Smooth muscle cell (in vitro differentiated cells): ENCODE measurements around the gene AGMO. TPM values are rescaled to one million over a fixed set of nuclear protein-coding genes. Genes with fewer than 3 reads are reported as not detected.

Source experiments
- DNase-seq: peaks from one replicate; lab custom pipeline; 2025; ENCODE audit not compliant: unreplicated experiment; lab: John Stamatoyannopoulos, UW
- H2AFZ ChIP-seq: fragments of 200-600 bp; sonication (generic); 2 replicates; pipeline ENCODE4 v1.6.0; 2016; ENCODE audit warnings: antibody characterized with exemption, low read depth, mild to moderate bottlenecking
- H3F3A ChIP-seq: fragments of 200-600 bp; sonication (generic); 2 replicates; pipeline ENCODE4 v1.6.0; 2017; ENCODE audit warnings: antibody characterized with exemption, low read depth
- H3K27ac ChIP-seq: fragments of 200-600 bp; sonication (generic); 2 replicates; pipeline ENCODE4 v1.5.1; 2016; ENCODE audit warnings: low read depth, mild to moderate bottlenecking
- H3K27me3 ChIP-seq: fragments of 200-600 bp; sonication (generic); 2 replicates; pipeline ENCODE4 v1.6.1; 2016; ENCODE audit warnings: low read depth, mild to moderate bottlenecking
- H3K36me3 ChIP-seq: fragments of 200-600 bp; sonication (generic); 2 replicates; pipeline ENCODE4 v1.5.1; 2016; ENCODE audit warnings: low read depth
- H3K4me1 ChIP-seq: fragments of 200-600 bp; sonication (generic); 2 replicates; pipeline ENCODE4 v1.5.1; 2016; ENCODE audit warnings: low read depth
- H3K4me2 ChIP-seq: fragments of 200-600 bp; sonication (generic); 2 replicates; pipeline ENCODE4 v1.6.0; 2016; ENCODE audit warnings: mild to moderate bottlenecking
- H3K4me3 ChIP-seq: fragments of 200-600 bp; sonication (generic); 2 replicates; pipeline ENCODE4 v1.5.1; 2016; ENCODE audit warnings: mild to moderate bottlenecking
- H3K79me2 ChIP-seq: fragments of 200-600 bp; sonication (generic); 2 replicates; pipeline ENCODE4 v1.6.0; 2016; ENCODE audit warnings: low read depth, mild to moderate bottlenecking
- H3K9ac ChIP-seq: fragments of 200-600 bp; sonication (generic); 2 replicates; pipeline ENCODE4 v1.6.0; 2016; ENCODE audit warnings: low read depth
- H3K9me3 ChIP-seq: fragments of 200-600 bp; sonication (generic); replicated peaks from 2 replicates; pipeline ENCODE4 v1.5.1; 2016; ENCODE audit warnings: low read depth
- H4K20me1 ChIP-seq: fragments of 200-600 bp; sonication (generic); 2 replicates; pipeline ENCODE4 v1.6.0; 2016; ENCODE audit warnings: low read depth
- WGBS: methylation state at CpG from one replicate; pipeline ENCODE4 v1.1.7; 2016; ENCODE audit warnings: low lambda C conversion rate; 5-methylcytosine and 5-hydroxymethylcytosine counted together
- polyA plus RNA-seq: library from polyadenylated mRNA; unstranded; fragments of >200 nt; fragmentation: Nextera tagmentation; extraction: Ambion mirVana; gene quantifications from 2 replicates; pipeline ENCODE4 v1.2.1, GENCODE V29; 2016
- total RNA-seq: library from RNA; depleted of rRNA; stranded (reverse); fragments of >200 nt; gene quantifications from 2 replicates; pipeline ENCODE4 v1.2.3, GENCODE V29; 2014
- TF ChIP-seq, protein P1 (sequence below): fragments of 200-600 bp; sonication (generic); IDR thresholded peaks from 2 replicates; pipeline ENCODE4 v1.5.1; 2017; ENCODE audit warnings: borderline replicate concordance, mild to moderate bottlenecking, antibody characterized with exemption; ENCODE audit not compliant: insufficient read depth, poor library complexity, severe bottlenecking

Gene AGMO
- total and polyA plus RNA-seq, 2 experiments from 2014 or later: 0.27 to 0.50 TPM

DNA sequence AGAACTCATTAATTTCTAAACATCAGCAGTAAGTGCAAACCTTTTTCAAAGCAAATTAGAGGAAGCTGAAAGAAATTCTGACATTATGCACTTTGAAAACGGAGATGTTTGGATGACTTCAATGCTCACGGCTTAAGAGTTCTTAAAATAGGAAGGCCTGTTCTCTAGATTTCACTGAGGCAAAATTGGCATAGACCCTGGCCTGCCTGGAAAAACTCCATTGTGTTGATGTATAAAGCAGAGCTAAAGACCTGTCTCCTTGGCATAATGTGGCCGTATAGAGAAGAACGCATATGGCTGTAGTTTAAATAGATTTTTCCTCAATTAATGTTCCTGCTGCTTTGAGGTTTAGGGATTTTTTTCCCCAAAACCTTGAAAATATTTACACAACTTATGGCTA is 24.5 kb upstream of the AGMO start:
- no peaks in the 10 kb centered on the region for H3K27me3 ChIP-seq
- H3K4me2 ChIP-seq: no peak overlapping the region
- DNase-seq: no peak
- no peak overlapping the region for H3K4me3 ChIP-seq
- H3K27ac ChIP-seq: no peak overlapping the region
- H3K9ac ChIP-seq: no peak overlapping the region
- no peaks in the 10 kb centered on the region for H4K20me1 ChIP-seq
- no peaks in the 10 kb centered on the region for H3K36me3 ChIP-seq
- H3K4me1 ChIP-seq: no peaks in the 10 kb centered on the region
- 96% methylated on average over 4 of the region's 4 CpGs for WGBS
- TF ChIP-seq, protein P1, sequence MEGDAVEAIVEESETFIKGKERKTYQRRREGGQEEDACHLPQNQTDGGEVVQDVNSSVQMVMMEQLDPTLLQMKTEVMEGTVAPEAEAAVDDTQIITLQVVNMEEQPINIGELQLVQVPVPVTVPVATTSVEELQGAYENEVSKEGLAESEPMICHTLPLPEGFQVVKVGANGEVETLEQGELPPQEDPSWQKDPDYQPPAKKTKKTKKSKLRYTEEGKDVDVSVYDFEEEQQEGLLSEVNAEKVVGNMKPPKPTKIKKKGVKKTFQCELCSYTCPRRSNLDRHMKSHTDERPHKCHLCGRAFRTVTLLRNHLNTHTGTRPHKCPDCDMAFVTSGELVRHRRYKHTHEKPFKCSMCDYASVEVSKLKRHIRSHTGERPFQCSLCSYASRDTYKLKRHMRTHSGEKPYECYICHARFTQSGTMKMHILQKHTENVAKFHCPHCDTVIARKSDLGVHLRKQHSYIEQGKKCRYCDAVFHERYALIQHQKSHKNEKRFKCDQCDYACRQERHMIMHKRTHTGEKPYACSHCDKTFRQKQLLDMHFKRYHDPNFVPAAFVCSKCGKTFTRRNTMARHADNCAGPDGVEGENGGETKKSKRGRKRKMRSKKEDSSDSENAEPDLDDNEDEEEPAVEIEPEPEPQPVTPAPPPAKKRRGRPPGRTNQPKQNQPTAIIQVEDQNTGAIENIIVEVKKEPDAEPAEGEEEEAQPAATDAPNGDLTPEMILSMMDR: no peak
- H2AFZ ChIP-seq: no peak overlapping the region
- H3F3A ChIP-seq: no peaks in the 10 kb centered on the region
- H3K9me3 ChIP-seq: no peaks in the 10 kb centered on the region
- no peaks in the 10 kb centered on the region for H3K79me2 ChIP-seq

DNA sequence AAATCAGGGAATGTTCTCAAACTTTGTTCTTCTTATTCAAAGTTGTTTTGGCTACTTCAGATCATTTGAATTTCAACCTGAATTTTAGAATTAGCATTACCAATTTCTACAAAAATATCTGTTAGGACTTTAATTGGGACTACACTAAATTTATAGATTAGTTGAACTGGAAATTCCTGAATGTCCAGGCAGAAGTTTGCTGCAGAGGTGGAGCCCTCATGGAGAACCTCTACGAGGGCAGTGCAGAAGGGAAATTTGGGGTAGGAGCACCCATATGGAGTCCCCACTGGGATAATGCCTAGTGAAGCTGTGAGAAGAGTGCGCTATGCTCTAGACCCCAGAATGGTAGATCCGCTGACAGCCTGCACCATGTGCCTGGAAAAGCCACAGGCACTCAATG is 22.8 kb upstream of the AGMO start:
- Histone ChIP-seq H3K4me1 (no peaks in the 10 kb centered on the region), H3K27ac (no peak overlapping the region), H4K20me1 (no peaks in the 10 kb centered on the region), H2AFZ (no peak overlapping the region), H3K9ac (no peak overlapping the region), H3K27me3 (no peaks in the 10 kb centered on the region), H3K9me3 (no peaks in the 10 kb centered on the region), H3K4me3 (no peak overlapping the region), H3K79me2 (no peaks in the 10 kb centered on the region), H3F3A (no peaks in the 10 kb centered on the region), H3K4me2 (no peak overlapping the region), H3K36me3 (no peaks in the 10 kb centered on the region)
- 92% methylated on average over 3 of the region's 3 CpGs for WGBS
- no peak for DNase-seq
- TF ChIP-seq, protein P1: no peak

DNA sequence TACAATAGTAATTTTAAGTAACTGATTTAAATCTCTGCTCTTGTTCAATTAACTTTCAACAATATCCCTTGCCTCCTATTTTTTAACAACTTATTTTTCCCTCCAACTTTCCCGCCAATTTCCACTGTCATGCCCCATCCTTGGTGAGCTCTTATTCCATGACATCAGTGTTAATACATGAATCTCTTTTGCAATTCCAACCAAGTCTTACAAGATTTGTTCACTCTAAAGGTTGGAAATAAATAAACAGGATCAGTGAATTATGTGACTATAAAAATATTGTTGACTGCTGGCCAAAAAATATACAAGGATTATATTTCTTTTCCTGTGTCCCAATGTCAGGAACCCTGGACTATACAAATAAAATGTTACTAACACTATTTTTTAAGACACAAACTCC is 21.0 kb upstream of the AGMO start:
- no peak overlapping the region for H3K9ac ChIP-seq
- WGBS: 94% methylated on average over 1 of the region's 1 CpG
- H4K20me1 ChIP-seq: no peaks in the 10 kb centered on the region

DNA sequence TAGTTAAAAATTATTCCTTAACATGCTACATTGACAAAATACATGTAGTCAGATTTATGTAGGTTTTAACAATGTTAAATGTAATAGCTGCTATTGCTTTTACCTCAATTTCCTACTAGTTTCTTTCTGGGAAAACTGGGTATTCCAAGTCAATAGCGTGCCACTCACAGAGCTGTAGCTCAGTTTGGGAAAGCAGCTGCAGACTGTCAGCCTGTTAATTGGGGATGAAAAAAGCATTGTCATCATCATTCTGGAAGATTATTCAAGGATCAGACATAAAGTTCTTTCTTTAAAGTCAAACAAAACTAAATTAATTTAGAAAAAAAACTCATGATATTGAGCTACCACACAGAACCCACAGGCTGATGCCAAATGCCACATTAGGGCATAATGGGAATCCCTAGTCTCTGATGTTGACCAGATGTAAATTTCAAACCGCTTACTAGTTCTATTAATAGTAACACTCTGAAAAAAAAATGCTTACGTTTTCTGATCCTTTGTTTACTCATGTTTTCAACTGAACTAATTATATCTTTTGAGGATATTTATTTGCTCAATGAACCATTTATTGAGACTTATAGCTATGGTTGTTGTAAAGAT is 19.6 kb upstream of the AGMO start:
- Histone ChIP-seq H3F3A (no peaks in the 10 kb centered on the region), H3K36me3 (no peaks in the 10 kb centered on the region), H3K27me3 (no peaks in the 10 kb centered on the region), H3K9me3 (no peaks in the 10 kb centered on the region), H3K79me2 (no peaks in the 10 kb centered on the region), H3K27ac (no peak overlapping the region), H3K4me2 (no peak overlapping the region), H3K4me1 (no peaks in the 10 kb centered on the region), H3K9ac (no peak overlapping the region), H4K20me1 (no peaks in the 10 kb centered on the region), H3K4me3 (no peak overlapping the region), H2AFZ (no peak overlapping the region)
- DNase-seq: no peak
- TF ChIP-seq, protein P1: no peak
- whole genome bisulfite sequencing: 41% methylated on average over 3 of the region's 3 CpGs

More for the DNA sequence above, 21.0 kb upstream of the AGMO start:
- no peak for DNase-seq
- Histone ChIP-seq H3K4me3 (no peak overlapping the region), H3K79me2 (no peaks in the 10 kb centered on the region), H3K4me1 (no peaks in the 10 kb centered on the region), H3F3A (no peaks in the 10 kb centered on the region), H3K36me3 (no peaks in the 10 kb centered on the region), H3K27ac (no peak overlapping the region), H3K27me3 (no peaks in the 10 kb centered on the region), H3K4me2 (no peak overlapping the region), H3K9me3 (no peaks in the 10 kb centered on the region), H2AFZ (no peak overlapping the region)
- TF ChIP-seq, protein P1: no peak
